Ramos (cell line): ENCODE data around the gene TRMT10B.

Experiments
- in situ Hi-C: fragments of 300-500 bp; cut with MboI; formaldehyde crosslinking; loops from one replicate; pipeline ENCODE4 v1.14.3; 2022; ENCODE audit warnings: low sequenced_read_pairs; ENCODE audit not compliant: unreplicated experiment

Gene TRMT10B

GRCh38 chr9:37753489-37754190, at the start of gene TRMT10B:
TRMT10B (plus strand) TSS chr9:37753805; CDS start chr9:37761932, 8,127 bp downstream.
- in situ Hi-C loops, result no loop called here

- in situ Hi-C loops, result no loop called here
These were observed 47.8 kb upstream of the TRMT10B start for GRCh38 chr9:37705787-37706186.

GRCh38 chr9:37706290-37706689, 47.3 kb upstream of the TRMT10B start:
- in situ Hi-C loops, result no loop called here

- in situ Hi-C loops, result no loop called here
These were observed 45.9 kb upstream of the TRMT10B start for GRCh38 chr9:37707748-37708147.

GRCh38 chr9:37710046-37710445, 43.6 kb upstream of the TRMT10B start:
- in situ Hi-C loops, result no loop called here

- in situ Hi-C loops, result no loop called here
These were observed 38.3 kb upstream of the TRMT10B start for GRCh38 chr9:37715260-37715659.

- in situ Hi-C loops, result no loop called here
These were observed 37.6 kb upstream of the TRMT10B start for GRCh38 chr9:37715991-37716505.

- in situ Hi-C loops, result no loop called here
These were observed 34.1 kb upstream of the TRMT10B start for GRCh38 chr9:37719526-37719925.

- in situ Hi-C loops, result no loop called here
These were observed 26.6 kb upstream of the TRMT10B start for GRCh38 chr9:37727013-37727412.

- in situ Hi-C loops, result no loop called here
These were observed 24.1 kb upstream of the TRMT10B start for GRCh38 chr9:37729499-37729898.

- in situ Hi-C loops, result no loop called here
These were observed 23.3 kb upstream of the TRMT10B start for GRCh38 chr9:37730256-37730655.

- in situ Hi-C loops, result no loop called here
These were observed 22.8 kb upstream of the TRMT10B start for GRCh38 chr9:37730839-37731238.

- in situ Hi-C loops, result no loop called here
These were observed 21.4 kb upstream of the TRMT10B start for GRCh38 chr9:37732086-37732741.

GRCh38 chr9:37732952-37733351, 20.7 kb upstream of the TRMT10B start:
- in situ Hi-C loops, result no loop called here

- in situ Hi-C loops, result no loop called here
These were observed 14.4 kb upstream of the TRMT10B start for GRCh38 chr9:37739222-37739621.

- in situ Hi-C loops, result no loop called here
These were observed 13.5 kb upstream of the TRMT10B start for GRCh38 chr9:37740128-37740527.

- in situ Hi-C loops, result no loop called here
These were observed 12.8 kb upstream of the TRMT10B start for GRCh38 chr9:37740631-37741328.

GRCh38 chr9:37745970-37746369, 7.6 kb upstream of the TRMT10B start:
- in situ Hi-C loops, result no loop called here

- in situ Hi-C loops, result no loop called here
These were observed 6.9 kb upstream of the TRMT10B start for GRCh38 chr9:37746448-37747270.

GRCh38 chr9:37747271-37747753, 6.3 kb upstream of the TRMT10B start:
- in situ Hi-C loops, result no loop called here
